Measurements from ENCODE around the gene DENND1A.
"Not testable (repeated sequence)": the region's sequence is repeated elsewhere in the genome, so short reads cannot be mapped to it uniquely, and the experiment has no call there.

DENND1A gene

DNA sequence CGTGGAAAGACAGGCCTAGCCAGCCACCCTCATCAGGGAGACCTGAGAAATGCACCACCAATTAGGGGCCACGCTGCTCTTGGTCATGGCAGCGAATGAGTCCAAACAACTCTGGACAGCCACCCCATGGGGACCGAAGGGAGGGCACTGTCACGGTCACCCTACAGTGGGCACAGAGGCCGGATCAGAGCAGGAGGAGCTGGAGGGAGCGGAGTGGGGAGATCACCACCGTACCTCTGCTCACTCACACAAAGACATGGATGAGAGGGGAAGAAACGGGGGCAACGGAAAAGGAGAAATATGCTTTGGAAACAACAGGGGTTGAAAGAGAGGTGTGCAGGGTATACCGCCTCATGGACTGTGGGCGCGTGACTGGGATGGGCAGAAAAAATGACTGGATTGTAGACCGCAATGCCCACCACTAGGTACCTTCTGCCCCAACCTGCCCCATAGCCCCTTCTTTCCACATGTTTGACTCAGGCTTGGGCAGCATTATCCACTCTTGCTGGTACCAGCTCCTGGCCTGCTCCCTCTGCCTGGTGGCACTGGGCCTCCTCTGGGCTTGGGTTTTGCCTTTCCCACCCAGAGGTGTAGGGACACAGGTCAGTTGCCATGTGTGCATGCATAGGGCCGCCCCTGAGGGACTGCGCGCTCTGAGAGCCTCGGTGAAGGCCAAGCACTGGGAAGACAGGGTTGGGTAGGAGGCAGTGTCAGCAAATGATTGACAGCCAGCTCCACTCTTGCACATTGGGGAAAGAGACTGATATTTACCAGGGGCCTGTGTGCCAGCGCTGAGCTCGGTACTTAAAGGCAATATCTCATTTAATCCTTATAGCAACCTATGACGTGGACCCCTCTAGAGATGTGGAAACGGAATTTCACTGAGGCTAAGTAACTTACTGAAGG lies 497.3 kb downstream of the DENND1A start:
- no peak overlapping the region for H3K27ac ChIP-seq
- no peak for DNase-seq (ENCODE audit: low read depth, low spot score)

DNA sequence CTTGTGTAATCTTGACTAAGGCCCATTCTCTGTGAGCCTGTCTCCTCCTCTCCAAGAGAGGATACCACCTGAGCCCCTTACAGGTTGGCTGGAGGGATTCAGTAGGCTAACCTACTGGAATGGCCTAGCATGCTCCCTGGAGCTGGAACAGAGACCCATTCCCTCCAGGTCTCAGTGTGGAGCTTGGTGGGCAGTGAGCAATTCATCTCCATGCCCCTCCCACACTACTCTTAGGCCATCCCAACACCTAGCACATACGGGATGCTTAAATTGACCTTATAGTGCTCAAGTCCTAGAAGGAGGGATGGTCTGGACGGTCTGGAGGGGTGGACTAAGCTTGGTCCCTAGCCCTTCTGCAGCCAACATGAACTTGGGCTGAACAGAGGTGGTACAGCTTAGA lies 498.3 kb downstream of the DENND1A start:
- no peak overlapping the region for H3K27ac ChIP-seq
- DNase-seq (ENCODE audit: low read depth, low spot score): no peak

DNA sequence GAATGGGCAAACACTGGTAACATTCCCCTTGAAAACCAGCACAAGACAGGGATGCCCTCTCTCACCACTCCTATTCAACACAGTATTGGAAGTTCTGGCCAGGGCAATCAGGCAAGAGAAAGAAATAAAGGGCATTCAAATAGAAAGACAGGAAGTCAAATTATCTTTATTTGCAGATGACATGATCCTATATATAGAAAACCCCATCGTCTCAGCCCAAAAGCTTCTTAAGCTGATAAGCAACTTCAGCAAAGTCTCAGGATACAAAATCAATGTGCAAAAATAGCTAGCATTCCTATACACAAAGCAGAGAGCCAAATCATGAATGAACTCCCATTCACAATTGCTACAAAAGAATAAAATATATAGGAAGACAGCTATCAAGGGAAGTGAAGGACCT lies 501.5 kb downstream of the DENND1A start:
- H3K27ac ChIP-seq; DNase-seq (ENCODE audit: low read depth, low spot score): not testable (repeated sequence)

DNA sequence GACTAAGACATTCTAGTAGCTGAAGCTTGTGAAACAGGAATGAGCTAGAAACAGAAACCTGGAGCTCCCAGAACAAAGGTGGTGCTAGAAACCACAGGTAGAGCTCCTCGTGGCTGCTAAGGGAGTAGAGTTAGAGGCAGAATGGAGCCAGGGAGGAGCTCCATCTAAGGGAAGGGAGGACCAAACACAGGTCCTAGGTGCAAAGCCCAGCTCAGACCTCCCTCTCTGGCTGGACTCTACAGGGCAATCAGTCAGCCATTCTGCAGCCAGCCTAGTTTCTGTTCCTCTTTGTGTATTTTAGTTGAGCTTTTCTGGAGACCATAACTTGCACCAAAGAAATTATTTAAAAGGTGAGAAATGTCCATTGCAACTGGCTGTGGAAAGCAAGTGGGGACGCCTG lies 503.5 kb downstream of the DENND1A start:
- DNase-seq (ENCODE audit: low read depth, low spot score): no peak
- no peak overlapping the region for H3K27ac ChIP-seq

DNA sequence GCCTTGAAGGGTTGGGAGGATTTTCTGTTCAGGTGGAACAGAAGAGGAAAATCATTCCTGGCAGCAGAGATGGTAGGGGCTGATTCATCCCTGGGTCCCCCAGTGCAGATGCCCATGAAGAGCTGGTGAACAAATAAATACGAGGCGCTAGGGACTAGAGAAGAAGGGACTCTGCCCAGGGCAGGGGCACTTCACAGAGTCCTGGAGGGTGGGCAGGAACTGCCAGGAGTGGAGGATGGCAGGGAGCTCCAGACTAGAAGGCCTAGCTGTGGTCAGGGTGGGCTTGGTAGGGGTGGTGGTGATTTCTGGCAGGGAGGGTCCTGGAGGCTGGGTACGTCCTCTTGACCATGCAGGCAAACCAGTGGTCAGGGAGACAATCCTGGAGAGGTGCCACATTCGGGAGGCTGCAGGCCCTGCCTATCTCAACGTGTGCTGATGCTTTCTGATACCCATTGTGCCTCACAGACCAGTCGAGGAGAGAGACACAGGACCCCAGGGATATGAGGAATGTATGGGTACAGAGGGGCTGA lies 504.0 kb downstream of the DENND1A start:
- no peak for DNase-seq (ENCODE audit: low read depth, low spot score)
- H3K27ac ChIP-seq: no peak overlapping the region

DNA sequence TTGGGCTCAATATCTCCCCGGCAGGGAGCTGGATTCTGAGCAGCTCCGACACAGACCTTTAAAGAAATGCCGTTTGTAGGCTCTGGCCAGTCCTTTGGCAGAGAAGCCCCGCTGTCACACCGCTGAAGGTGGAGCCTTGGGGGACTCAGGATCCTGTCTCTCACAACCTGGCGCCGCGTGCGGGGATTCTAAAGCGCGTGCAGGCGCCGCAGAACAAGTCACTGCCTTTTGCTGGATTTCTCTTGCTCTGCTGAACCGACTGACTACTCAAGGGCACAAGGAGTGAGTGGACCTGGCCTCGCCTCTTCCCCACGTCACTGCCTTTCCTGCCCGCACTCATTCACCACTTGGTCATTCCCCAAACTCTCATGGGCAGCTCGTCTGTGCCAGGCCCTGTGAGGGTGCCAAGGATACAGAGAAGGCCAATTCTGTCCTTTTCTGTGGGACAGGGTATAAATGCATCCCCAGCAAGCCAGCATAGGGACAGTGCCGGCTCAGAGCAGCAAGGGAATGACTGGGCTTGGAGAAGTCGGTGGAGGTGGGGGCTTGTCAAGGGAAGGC lies 504.6 kb downstream of the DENND1A start:
- no peak for DNase-seq (ENCODE audit: low read depth, low spot score)
- no peak overlapping the region for H3K27ac ChIP-seq

DNA sequence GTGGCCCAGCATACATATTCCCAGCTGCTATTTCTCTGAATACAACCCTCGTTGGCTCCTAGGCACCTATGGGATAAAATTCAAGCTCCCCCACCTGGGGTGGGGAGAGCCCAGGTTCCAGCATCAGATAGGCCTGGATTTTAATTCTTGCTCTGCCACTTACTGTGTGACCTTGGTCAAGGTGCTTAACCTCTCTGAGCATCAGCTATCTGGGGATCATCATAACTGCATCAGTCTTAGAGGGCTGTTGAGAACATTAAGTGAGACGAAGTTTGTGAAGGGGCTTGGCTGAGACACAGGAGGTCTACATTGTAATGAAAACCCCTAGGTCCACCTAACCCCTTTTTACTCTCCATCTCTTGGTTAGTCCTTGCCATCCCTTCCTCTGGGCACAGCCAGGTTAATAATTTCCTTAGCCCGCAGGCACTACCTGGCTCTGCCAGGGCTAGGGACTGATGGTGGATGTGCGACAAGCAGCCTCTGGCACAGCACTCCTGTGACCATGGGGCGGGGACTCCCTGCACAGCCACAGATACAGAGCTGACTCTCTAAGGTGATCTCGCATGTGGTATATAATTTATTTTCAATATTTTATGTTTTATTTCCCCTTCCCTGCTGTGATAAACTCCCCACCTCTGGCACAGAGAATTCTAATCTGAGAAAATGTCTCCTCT lies 505.2 kb downstream of the DENND1A start:
- DNase-seq (ENCODE audit: low read depth, low spot score): no peak
- no peak overlapping the region for H3K27ac ChIP-seq

DNA sequence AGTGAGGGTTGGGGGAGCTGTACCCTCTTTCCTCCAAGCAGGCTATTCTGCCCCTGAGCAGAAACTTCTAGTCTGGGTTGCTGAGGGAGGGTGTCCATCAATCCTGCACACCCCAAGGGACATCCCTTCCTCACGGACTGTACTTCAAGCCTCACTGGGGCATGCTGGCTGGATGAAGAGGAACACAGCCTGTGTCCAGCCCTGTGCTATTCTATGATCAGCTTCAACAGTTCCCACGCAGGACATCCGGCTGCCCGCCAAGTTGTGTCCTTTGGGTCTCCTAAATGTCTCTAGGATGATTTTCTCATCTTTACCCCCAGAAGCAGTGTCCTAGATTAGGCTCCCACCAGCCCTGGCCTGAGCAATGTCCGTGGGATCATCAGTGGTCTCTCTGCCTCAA lies 505.8 kb downstream of the DENND1A start:
- no peak overlapping the region for H3K27ac ChIP-seq
- no peak for DNase-seq (ENCODE audit: low read depth, low spot score)

DNA sequence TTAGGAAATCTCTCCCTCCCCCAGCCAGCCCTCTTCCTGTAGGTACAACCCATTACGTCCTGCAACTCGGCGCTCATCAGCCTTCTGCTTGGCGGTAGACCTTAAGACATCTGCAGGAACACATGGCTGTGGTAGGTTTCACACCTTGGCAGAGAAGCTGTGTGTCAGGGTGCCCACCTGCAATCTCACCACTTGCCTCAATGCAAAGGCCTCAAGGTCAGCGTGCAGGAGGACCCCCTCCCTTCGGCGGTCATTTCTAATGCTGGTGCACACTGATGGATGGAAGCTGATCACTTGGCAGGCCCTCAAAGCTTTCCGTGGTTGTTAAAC lies 506.6 kb downstream of the DENND1A start:
- H3K27ac ChIP-seq: no peak overlapping the region
- no peak for DNase-seq (ENCODE audit: low read depth, low spot score)

DNA sequence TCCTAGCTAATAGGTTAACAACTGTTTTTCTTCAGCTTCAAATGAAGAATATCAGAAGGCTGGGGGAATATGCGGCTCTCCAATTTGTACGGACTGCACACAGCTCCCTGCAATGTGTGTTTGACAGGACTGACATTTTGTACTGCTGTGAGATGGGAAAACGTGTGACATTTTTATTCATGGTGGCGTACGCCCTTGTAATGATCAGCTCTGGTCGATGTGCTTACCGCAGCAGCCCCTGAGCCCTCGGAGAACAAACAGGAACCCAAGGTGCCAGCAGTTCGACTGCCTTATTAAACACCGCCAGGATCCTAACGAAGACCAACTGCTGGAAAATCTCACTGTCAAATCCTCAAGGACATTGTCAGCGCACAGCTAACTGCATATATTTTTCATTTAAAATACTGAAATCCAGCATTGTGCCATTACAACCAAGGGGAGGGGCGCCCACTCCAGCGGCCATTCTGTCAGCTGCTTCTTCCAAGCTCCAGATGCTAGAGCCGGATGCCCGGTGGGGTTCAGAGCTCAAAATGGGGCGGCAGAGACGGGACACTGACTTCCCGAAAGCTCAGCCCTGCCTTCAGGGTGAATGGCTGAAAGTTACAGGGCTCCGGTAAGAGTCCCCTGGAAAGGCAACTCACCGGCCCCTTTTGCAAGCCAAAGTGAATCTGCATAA lies 507.2 kb downstream of the DENND1A start:
- no peak for DNase-seq (ENCODE audit: low read depth, low spot score)
- H3K27ac ChIP-seq: no peak overlapping the region

DNA sequence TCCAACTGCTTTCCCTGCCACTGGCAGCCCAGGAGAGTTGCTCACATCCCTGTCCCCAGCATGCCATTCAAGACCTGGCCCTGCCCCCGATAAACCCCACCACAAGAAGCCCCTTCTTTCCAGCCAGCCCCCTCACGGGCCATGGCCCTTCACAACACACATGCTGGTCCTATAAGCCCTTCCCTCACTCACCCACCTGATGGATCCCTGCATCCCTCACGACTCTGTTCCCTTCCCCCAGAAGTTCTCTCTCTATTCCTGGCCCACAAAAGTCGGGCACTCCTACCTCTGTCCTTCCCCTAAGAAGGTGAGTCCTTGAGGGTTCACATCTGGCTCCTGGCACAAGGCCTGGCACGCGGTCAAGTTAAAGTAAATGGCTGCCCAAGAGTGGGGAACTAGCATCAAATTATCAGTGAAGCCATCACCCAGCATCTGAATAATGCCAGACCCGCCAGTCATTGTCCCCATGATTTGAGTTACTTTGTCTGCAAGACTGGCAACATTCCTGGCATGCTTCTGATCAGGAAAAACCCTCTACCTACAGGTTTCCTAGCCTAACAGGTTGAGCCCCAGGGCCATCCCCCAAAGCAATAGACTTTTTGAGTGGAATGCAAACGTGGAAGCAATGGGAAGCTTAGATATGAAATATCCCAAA lies 508.0 kb downstream of the DENND1A start:
- DNase-seq (ENCODE audit: low read depth, low spot score): no peak
- no peak overlapping the region for H3K27ac ChIP-seq

DNA sequence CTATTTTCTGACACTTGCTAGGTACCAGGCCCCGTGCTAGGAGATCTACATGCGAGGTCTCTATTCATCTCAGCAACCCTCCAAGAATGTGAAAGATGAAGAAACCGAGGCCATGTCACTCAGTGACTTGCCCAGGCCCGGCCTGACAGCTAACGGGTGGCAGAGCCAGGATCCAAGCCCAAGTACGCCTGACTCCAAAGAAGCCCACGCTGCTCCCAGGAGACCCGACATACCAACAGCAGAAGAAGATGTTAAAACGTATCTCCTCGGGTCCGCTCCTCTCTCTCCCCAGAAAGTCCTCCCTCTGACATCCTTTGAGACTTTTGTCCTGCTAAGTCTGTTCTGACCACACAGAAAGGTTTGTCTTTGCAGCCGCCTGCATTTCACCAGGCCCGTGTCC lies 508.7 kb downstream of the DENND1A start:
- no peak for DNase-seq (ENCODE audit: low read depth, low spot score)
- no peak overlapping the region for H3K27ac ChIP-seq

DNA sequence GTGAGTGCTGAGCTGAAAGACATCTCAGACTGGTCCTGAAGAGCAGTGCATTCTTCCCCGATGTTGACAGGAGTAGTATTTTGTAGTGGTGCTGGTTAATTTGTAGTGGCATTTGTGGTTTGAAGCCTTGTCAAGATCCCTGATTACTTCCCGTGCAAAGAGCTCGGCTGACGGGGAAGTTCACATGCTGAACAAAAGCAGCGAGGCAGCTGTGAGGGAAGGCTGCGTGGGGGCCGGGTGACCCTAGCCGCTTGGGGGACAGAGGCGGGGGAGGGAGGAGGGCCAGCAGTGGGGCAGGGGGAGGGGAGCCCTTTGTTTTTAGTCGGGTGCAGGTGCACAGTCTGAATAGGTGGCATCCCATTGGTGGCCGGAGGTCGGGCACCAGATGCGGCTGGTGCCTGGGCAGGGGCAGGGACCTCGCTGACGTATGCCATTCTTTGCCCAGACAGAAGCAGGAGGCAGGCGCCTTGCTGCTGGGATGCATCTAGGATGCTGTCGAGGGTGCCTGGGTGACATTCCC lies 509.3 kb downstream of the DENND1A start:
- no peak for DNase-seq (ENCODE audit: low read depth, low spot score)

DNA sequence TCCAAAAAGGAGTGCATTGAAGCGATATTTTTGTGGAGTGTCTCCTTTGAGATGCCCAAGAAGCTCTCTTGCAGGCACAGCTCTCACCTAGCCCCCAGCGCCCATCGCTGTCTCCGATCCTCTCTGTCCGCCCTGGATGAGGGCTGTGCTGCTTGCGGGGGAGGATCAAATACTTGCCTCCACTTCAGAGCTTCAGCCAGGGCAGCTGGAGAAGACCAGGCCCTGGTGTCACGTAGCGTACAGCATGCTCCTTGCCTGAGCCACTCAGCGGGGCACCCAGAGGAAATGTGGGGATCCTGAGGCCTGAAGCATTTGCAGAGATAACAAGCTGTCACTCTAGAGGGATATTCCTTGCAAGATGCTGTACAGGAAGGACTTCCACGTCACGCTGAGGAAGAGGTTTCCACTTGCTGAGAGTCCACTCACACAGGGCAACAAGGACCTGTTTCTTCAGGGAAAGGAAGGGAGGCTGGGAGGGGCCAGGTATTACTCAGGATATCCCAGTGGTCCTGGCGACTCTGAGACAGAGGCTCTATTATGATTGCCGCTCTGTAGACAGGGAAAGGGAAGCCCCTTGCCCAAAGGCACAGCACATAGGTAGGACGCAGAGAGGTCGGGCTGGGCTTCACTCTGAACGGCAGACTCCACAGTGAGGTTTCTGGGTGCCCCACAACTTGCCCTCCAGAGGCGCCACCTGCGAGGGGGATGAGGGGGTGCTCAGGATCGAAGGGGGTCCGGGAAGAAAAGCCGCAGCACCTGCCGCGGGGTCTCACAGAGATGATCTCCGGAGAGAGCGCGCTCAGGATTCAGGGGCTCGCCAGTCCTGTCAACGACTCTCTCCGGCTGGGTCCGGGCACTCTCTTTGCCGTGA lies 510.0 kb downstream of the DENND1A start:
- H3K27ac ChIP-seq: no peak overlapping the region
- DNase-seq (ENCODE audit: low read depth, low spot score): no peak

More for the DNA sequence above, 509.3 kb downstream of the DENND1A start:
- H3K27ac ChIP-seq: no peak overlapping the region

DNA sequence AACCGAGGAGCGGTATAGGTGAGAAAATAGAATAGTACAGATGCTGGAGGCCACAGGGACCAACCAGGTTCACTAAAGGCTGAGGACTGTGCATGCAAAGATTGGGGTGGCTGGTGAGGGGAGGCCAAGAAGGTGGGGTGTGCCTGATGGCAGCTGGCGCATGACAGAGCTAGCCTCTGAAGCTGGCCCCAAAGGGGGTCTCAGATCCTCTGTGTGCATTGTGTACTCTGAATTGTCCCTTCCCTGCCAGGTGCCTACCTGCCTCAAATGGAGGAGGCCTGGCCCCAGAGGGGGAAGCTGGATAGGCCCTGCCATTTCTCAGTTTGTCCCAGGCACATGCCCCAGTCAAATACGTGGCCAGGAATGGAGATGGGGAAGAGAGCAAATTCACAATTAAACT lies 510.8 kb downstream of the DENND1A start:
- H3K27ac ChIP-seq: no peak overlapping the region
- DNase-seq (ENCODE audit: low read depth, low spot score): no peak

DNA sequence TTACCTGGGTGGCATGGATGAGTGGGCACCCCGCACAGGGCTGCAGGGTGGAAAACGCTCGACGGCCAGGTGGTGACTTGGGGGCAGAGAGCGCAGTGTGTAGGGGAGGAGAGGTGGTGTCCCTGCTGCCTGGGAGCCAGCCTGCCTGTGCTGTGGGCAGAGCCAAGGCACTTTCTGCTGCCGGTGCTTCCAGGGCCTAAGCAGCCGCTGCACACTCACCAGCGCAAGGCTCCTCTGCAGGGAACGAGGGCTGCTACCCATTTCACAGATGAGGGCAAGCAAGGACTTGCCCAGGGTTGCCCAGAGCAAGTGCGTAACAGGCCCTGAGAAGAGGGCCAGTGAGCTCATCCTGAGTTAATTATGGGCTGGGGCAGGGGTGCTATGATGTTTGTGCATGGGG lies 511.4 kb downstream of the DENND1A start:
- no peak overlapping the region for H3K27ac ChIP-seq
- no peak for DNase-seq (ENCODE audit: low read depth, low spot score)

DNA sequence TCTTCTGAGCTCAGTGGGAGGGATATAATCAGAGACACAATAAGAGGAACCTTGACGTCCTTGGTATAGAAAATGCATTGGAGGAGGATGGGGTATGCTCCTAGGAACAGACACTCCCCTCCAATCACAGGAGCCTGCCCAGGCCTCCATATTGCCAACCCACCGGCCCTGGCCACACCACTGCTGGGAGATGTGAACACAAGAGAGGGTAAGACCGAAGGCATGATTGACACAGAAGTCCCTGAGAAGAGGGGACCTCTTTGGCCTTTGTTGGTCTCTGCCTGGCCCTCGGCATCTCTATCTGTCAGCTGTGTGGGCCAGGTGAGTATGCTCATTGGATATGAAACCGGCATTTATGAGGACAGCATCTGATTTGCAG lies 511.9 kb downstream of the DENND1A start:
- no peak for DNase-seq (ENCODE audit: low read depth, low spot score)
- no peak overlapping the region for H3K27ac ChIP-seq

DNA sequence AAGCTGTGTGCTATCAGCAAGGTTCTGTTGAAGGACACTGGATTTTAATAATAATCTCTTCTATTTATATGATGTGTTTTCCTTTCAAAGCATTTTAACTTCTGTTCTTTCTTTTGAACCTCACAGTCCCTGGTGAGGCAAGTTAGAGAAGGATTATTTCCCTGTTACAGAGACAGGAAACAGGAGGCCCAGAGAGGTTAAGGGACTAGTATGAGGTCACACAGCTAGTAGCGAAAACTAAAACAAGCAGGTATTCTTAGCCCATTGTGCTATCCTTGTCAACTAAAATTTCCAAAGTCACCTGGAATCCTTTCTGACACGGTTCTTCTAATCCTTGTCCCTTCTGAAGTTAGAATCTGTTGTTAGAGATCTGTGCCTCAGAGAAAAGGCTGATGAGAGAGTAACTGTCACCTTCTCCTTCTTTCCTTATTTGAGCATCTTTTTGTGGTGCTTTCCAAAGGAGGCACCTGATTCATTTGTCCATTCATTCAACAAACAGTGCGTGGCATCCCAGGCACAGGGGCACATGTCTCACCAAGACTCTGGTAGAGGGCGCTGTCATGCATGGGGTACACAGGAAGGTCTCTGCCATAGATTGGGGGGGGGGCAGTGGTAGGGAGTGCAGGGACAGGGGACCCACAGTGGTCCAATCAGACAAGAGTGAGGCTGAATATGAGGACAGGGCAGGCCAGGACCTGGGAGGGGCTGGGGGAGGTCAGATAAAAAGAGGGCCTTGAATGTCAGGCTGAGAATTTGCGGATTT lies 512.5 kb downstream of the DENND1A start:
- H3K27ac ChIP-seq: no peak overlapping the region
- no peak for DNase-seq (ENCODE audit: low read depth, low spot score)

Measured in epithelial cell of prostate (primary cell).